IPS-18c (cell line): ENCODE data around the gene GHR.
"Not testable (repeated sequence)": the region's sequence is repeated elsewhere in the genome, so short reads cannot be mapped to it uniquely, and the experiment has no call there.

Experiments
- H3K4me3 ChIP-seq: 2 replicates; pipeline ENCODE4 v1.7.0; 2013; ENCODE audit warnings: low read depth, mild to moderate bottlenecking, low read length, moderate library complexity; ENCODE audit not compliant: insufficient read depth
- H3K9me3 ChIP-seq: one replicate; pipeline ENCODE4 v1.6.1; 2013; ENCODE audit warnings: mild to moderate bottlenecking, low read length, moderate library complexity; ENCODE audit not compliant: control insufficient read depth, insufficient read depth

GHR gene

GRCh38 chr5:42575914-42576313, 152.7 kb downstream of the GHR start:
- H3K9me3 ChIP-seq, H3K4me3 ChIP-seq: not testable (repeated sequence)

DNA sequence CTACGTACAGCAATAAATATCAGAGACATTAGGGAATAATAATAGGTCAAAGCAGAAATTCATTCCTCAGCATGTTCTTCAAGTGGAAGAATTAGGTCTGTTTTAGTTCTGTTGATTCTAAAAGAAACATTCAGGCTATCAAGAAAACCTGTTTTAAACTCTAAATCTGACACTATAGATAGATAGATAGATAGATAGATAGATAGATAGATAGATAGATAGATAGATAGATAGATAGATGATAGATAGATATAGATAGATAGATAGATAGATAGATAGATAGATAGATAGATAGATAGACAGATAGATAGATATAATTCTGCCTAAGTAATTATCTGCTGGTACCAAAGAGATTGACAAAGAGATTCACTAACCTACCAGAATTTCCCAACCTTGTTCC, 155.7 kb downstream of the GHR start:
- not testable (repeated sequence) for H3K9me3 ChIP-seq, H3K4me3 ChIP-seq

GRCh38 chr5:42579320-42579719, 156.1 kb downstream of the GHR start:
- no peaks in the 10 kb centered on the region for H3K9me3 ChIP-seq
- H3K4me3 ChIP-seq = no peak overlapping the region

GRCh38 chr5:42581845-42582244, 158.6 kb downstream of the GHR start:
- Histone ChIP-seq H3K4me3 (no peak overlapping the region), H3K9me3 (no peaks in the 10 kb centered on the region)

- H3K9me3 ChIP-seq = no peaks in the 10 kb centered on the region
- H3K4me3 ChIP-seq = no peak overlapping the region
Measured at GRCh38 chr5:42582723-42583122, 159.5 kb downstream of the GHR start.

- no peak overlapping the region for H3K4me3 ChIP-seq
- H3K9me3 ChIP-seq = no peaks in the 10 kb centered on the region
Measured at GRCh38 chr5:42583322-42583721, 160.1 kb downstream of the GHR start.

- no peaks in the 10 kb centered on the region for H3K9me3 ChIP-seq
- no peak overlapping the region for H3K4me3 ChIP-seq
Measured at GRCh38 chr5:42586625-42587024, 163.4 kb downstream of the GHR start.

- Histone ChIP-seq H3K9me3 (no peaks in the 10 kb centered on the region), H3K4me3 (no peak overlapping the region)
Measured at GRCh38 chr5:42587096-42587723, 164.0 kb downstream of the GHR start.

DNA sequence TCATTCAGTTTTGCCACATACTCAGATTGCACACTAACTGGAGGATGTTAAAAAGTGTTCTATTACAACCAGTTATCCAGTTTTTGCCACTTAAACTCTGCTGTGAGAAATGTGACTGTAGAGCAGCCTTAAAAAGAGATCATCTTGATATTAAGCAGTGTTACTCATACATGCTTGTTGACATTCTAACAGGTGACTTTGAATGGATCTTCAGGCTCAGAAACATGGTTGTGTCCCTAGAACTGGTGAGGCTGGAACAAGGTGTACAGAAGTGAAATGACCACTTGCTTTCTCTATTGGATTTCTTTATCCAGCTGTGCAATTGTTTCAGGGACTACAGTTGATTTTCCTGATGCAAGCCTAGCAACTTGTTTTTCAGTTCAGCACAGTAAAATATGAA, 167.3 kb downstream of the GHR start:
- H3K4me3 ChIP-seq = no peak overlapping the region
- H3K9me3 ChIP-seq = no peaks in the 10 kb centered on the region

- no peak overlapping the region for H3K4me3 ChIP-seq
- H3K9me3 ChIP-seq = no peaks in the 10 kb centered on the region
Measured at GRCh38 chr5:42591015-42591414, 167.8 kb downstream of the GHR start.

GRCh38 chr5:42592401-42593140, 169.3 kb downstream of the GHR start:
- Histone ChIP-seq H3K4me3 (no peak overlapping the region), H3K9me3 (no peaks in the 10 kb centered on the region)

DNA sequence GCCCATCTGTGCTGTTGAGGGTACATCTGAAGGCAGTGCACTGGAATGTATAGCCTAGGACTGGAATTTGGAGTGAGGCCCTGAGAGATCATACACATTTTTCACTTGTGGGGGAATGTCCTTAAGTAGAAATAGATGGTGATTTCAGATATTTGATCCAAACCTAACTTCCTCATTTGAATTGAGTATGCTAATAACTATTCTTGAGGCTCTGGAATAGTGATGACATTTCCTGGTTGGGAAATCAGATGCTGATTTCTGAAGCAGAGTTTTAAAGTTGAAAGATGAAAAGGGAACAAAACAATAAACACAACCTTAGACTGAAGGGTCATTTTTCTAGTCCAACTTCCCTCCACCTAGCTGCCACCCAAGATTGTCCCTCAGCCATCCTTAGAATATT, 170.4 kb downstream of the GHR start:
- H3K9me3 ChIP-seq = no peaks in the 10 kb centered on the region

GRCh38 chr5:42595597-42595996, 172.4 kb downstream of the GHR start:
- Histone ChIP-seq H3K4me3 (no peak overlapping the region), H3K9me3 (no peaks in the 10 kb centered on the region)

More for the DNA sequence above, 170.4 kb downstream of the GHR start:
- H3K4me3 ChIP-seq = no peak overlapping the region

DNA sequence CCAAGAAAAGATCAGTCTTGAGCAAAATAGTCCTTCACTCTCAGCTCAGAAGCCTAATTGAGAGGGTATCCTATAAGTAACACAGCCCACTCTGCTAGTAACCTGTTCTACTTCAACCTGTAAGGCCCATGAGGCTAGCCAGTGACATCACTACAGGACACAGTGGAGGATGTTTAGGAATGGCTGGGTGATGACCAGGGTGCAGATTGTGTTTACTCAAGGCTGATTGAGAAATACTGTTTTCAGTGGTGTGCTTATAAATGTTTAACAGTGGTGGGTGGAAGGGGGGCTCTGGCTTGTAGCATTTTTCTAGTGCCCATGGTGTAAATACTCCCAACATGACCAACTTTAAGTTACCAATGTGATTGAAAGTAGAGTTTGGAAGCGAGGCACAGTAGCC, 173.6 kb downstream of the GHR start:
- H3K4me3 ChIP-seq = no peak overlapping the region
- H3K9me3 ChIP-seq = no peaks in the 10 kb centered on the region

DNA sequence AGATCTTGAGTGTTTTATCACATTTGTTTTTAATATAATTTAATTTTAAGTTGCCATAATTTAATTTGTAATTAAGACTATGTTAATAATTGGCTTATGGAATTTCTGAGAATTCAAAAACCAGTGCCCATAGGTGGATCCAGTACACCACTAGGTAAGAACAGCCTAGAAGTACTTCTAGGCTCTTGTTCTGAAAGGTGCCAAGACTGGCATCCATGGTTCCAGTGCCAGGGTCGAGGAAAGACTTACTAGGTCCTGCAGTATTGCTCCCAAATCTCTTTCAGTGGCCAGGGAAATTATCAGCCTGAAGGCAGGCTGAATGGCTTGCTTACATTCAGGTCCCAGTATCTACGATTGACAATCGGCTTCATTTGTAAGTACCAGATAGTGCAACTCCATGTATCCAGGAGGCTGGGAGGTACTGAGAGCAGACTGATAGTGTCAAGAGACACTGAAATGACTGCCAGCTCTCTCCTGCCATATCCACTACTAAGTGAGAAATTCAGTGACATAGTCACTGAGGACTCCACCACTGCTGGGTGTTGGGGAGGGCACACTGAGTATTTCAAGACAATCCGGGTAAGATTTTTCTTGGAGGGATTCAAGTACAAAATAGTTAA, 174.2 kb downstream of the GHR start:
- no peak overlapping the region for H3K4me3 ChIP-seq
- H3K9me3 ChIP-seq = no peaks in the 10 kb centered on the region

DNA sequence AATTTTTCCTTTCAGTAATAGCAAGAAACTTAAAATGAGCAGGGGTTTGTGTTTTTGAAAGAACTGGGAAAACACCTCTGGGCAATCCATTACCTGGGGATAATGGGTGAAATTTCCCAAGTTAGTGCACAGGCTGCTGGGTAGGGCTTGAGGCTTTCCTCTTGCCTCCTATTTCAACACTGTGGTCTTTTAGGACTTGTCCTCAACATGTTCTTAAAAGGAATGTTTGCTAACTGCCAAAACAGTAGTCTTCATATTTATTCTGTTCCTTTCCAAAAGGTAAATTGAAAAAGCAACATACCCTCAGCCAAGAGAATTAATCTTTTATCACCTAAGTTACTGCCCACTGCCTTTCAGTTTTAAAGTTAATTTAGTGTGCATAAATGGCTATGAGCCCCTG, 175.1 kb downstream of the GHR start:
- Histone ChIP-seq H3K9me3 (no peaks in the 10 kb centered on the region), H3K4me3 (no peak overlapping the region)

GRCh38 chr5:42599106-42599505, 175.9 kb downstream of the GHR start:
- no peaks in the 10 kb centered on the region for H3K9me3 ChIP-seq
- H3K4me3 ChIP-seq = no peak overlapping the region

- Histone ChIP-seq H3K9me3 (no peaks in the 10 kb centered on the region), H3K4me3 (no peak overlapping the region)
Measured at GRCh38 chr5:42600441-42600840, 177.2 kb downstream of the GHR start.
